Measurements from ENCODE around the gene PIP5K1C. TPM values are rescaled to one million over a fixed set of nuclear protein-coding genes. Genes with fewer than 3 reads are reported as not detected.

PIP5K1C gene
- total and polyA plus RNA-seq, 10 of the 15 experiments (the other 5 are each of a cell fraction or from before 2014, with no cell fraction given): 0.39 to 19.6 (median 5.3) TPM

DNA sequence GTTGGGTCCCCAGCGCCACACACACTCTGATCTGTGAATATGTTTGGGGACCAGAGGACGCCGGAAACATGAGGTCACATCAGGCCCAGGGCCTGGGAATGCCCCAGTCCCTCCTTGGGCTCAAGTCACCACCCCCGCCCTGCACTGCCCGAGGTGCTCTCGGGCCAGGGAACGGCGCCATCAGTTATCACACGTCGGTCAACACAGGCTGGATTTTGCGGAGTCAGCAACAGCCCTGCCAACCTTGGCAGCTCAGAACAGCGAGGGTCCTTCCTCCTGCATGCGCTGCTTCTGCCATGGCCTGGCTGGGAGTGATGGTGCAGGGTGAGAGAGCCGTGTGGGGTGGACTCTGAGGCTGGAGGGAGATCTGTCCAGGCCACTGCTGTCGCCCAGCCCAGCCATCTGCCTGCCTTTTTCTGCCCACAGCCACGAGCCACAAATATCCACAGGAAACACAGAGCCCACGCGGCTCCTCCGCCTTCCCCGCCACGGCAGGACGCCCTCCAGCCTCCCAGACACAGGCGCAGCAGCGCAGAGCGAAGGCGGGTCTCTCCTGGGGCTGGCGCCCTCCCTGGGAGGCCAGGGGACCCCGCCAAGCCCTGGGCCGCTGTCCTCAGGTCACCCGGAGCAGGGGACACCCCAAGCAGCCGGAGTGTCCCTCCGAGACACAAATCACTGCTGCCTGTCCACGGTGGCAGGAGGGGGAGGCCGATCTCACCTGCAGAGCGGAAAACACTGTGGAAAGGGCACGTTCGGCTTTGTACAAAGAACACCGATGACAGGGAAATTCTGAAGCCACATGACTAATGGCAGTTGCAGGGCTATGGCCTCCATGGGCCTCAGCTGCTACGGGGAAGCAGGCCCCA, 42.0 kb downstream of the PIP5K1C start:
- intact Hi-C loops (cut with micrococcal nuclease; ENCODE audit: unreplicated experiment) (no loop called here), in situ Hi-C loops (cut with MboI) (no loop called here)
- FAIRE-seq: no peak
- ChIA-PET CTCF (interaction anchor here (0.6 kb wide), 1 partner anchor 42 kb away, joined by 3 read pairs; the partner anchor contains the start of gene PIP5K1C), POLR2A (no interaction called here), RAD21 (ENCODE audit: unreplicated experiment) (no interaction called here), SMC1A (ENCODE audit: uncharacterized antibody, unreplicated experiment) (no interaction called here)
- H3K9me3 ChIP-seq (replicated peaks; ENCODE audit: control insufficient read depth, insufficient read depth, low read length): no peaks in the 10 kb centered on the region; the same call in 2 of the 3 replicates
- H3K79me2 ChIP-seq (ENCODE audit: control insufficient read depth, insufficient read depth, low read length): no peaks in the 10 kb centered on the region
- H3K4me2 ChIP-seq (ENCODE audit: control insufficient read depth, insufficient read depth): no peak overlapping the region
- TF ChIP-seq CBX3 (IDR thresholded peaks at IDR 0.05; ENCODE audit: borderline replicate concordance, low read depth): no peak
- TF ChIP-seq, protein P1, sequence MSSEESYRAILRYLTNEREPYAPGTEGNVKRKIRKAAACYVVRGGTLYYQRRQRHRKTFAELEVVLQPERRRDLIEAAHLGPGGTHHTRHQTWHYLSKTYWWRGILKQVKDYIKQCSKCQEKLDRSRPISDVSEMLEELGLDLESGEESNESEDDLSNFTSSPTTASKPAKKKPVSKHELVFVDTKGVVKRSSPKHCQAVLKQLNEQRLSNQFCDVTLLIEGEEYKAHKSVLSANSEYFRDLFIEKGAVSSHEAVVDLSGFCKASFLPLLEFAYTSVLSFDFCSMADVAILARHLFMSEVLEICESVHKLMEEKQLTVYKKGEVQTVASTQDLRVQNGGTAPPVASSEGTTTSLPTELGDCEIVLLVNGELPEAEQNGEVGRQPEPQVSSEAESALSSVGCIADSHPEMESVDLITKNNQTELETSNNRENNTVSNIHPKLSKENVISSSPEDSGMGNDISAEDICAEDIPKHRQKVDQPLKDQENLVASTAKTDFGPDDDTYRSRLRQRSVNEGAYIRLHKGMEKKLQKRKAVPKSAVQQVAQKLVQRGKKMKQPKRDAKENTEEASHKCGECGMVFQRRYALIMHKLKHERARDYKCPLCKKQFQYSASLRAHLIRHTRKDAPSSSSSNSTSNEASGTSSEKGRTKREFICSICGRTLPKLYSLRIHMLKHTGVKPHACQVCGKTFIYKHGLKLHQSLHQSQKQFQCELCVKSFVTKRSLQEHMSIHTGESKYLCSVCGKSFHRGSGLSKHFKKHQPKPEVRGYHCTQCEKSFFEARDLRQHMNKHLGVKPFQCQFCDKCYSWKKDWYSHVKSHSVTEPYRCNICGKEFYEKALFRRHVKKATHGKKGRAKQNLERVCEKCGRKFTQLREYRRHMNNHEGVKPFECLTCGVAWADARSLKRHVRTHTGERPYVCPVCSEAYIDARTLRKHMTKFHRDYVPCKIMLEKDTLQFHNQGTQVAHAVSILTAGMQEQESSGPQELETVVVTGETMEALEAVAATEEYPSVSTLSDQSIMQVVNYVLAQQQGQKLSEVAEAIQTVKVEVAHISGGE (CRISPR knock-in tag; IDR thresholded peaks at IDR 0.05): no peak
- no peak for TF ChIP-seq RCOR1 (conservative IDR thresholded peaks at IDR 0.05; ENCODE audit: low read depth, low read length)
- TF ChIP-seq RFX5 (IDR thresholded peaks at IDR 0.05; ENCODE audit: low read depth, low read length): no peak
- H3K4me1 ChIP-seq (ENCODE audit: control insufficient read depth, insufficient read depth, low read length): no peaks in the 10 kb centered on the region
- no peak for ATAC-seq
- BruUV-seq (replicated peaks): no TSS peak
- no peak for DNase-seq (ENCODE audit: low read depth, low spot score)
- peaks cover 3 to 4% of the 10 kb centered on the region in 2 experiments; a peak in 2 of 4 replicates for H3K36me3 ChIP-seq (ENCODE audit: control insufficient read depth in 2 of 2, insufficient read depth in 2 of 2, low read length in 1 of 2)
- H3K27me3 ChIP-seq (replicated peaks in 1 of 2; ENCODE audit: control insufficient read depth in 2 of 2, insufficient read depth in 2 of 2, low read length in 1 of 2): no peaks in the 10 kb centered on the region
- H3K4me3 ChIP-seq: no peak overlapping the region
- no peak overlapping the region for H2AFZ ChIP-seq (ENCODE audit: control insufficient read depth, low read depth, low read length)
- H3K27ac ChIP-seq (ENCODE audit: control insufficient read depth, insufficient read depth): no peak overlapping the region
- no peak overlapping the region for H3K9ac ChIP-seq (ENCODE audit: control insufficient read depth, insufficient read depth, low read length)
- H4K20me1 ChIP-seq (ENCODE audit: control insufficient read depth, insufficient read depth): no peaks in the 10 kb centered on the region
- 94% methylated on average over 39 of the region's 39 CpGs for WGBS (ENCODE audit: insufficient coverage, insufficient replicate concordance, low lambda C conversion rate, missing lambda C conversion rate)
